ENCODE results near the gene RRP9.
"Not testable (repeated sequence)": the region's sequence is repeated elsewhere in the genome, so short reads cannot be mapped to it uniquely, and the experiment has no call there.

RRP9 gene

DNA sequence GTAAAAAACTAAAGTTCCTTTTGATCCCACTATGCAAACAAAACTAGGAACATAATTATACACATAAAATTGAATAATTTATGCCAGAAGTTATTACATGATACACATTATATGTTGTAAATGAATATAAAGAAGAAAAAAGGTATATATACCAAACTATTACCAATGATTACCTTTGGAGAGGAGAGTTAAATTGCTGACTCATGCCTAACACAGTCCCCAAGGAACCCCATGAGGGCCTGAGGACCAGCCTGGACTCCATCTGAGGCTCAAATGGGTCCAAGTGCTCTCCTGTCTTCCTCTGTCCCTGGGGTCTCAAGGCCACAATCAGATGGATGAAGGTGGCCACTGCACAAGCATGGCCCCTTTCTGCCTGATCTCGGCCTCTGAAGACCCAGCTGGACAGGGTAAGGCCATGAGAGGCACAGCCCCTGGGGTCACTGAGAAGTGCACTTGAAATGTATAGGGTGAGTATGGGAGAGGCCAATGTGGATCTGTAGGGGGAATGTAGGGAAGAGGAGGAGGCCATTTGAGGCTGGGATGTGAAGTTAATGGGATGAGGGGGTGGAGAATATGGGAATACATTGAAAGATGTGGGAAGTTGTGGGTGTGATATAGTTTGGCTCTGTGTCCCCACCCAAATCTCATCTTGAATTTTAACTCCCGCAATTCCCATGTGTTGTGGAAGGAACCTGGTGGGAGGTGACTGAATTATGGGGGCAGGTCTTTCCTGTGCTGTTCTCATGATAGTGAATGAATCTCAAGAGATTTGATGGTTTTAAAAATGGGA, 37.5 kb downstream of the RRP9 start:
- no peak overlapping the region for H3K4me3 ChIP-seq (ENCODE audit: low read length)
- TF ChIP-seq ZNF274 (IDR thresholded peaks at IDR 0.05; ENCODE audit: low read depth, low read length): no peak

DNA sequence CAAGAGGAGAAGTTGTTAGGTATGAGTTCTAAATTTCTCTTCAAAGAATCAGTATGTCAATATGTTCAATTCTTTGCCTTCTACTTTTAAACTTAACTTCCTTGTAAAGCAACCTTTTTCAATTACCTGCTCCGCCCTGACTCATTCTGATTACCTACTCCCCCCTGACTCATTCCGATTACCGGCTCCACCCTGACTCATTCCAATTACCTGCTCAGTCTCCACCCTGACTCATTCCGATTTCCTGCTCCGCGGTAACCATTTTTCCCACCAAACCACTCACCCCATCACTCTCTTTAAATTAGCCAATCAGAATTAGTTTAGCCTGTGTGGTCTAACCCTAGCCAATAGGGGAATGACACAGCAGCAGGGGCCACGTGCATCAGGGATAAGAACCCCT, 39.3 kb downstream of the RRP9 start:
- not testable (repeated sequence) for H3K4me3 ChIP-seq (ENCODE audit: low read length)

DNA sequence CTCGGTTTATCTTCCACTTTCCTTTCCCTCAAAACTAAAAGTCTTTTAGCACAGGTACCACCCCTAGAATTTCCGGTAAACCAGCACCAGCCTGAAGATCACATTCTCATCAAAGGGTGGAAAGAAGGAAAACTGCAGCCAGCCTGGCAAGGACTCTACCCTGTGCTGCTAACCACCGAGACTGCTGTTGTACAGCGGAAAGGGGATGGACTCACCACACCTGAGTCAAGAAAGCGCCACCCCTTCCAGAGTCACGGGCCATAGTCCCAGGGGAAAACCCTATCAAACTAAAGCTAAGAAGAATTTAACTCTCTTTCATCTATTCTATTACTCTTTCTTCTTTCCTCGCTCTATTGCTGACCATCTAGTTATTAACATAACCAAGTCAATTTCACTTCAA, 41.7 kb downstream of the RRP9 start:
- H3K4me3 ChIP-seq (ENCODE audit: low read length): not testable (repeated sequence)

DNA sequence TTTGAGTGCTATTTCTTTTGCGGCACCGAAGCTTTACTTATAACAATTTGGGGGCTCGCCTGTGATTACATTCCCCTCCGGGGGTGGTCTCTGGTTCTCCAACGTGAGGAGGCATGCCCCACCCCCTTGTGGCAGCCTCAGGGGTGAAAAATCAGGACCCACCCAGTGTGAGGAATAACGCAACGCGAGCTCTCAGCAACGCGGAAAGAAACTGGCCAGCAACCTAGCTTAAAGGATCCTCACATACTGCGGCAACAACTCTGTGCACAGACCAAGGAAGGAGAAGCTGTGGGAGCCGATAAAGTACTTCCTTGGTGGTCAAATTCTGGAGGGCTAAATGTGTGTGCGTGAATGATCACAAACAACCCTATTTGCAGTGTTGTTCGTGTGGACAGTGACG, 44.3 kb downstream of the RRP9 start:
- H3K4me3 ChIP-seq (ENCODE audit: low read length): no peak overlapping the region
- TF ChIP-seq ZNF274 (IDR thresholded peaks at IDR 0.05; ENCODE audit: low read depth, low read length): no peak

DNA sequence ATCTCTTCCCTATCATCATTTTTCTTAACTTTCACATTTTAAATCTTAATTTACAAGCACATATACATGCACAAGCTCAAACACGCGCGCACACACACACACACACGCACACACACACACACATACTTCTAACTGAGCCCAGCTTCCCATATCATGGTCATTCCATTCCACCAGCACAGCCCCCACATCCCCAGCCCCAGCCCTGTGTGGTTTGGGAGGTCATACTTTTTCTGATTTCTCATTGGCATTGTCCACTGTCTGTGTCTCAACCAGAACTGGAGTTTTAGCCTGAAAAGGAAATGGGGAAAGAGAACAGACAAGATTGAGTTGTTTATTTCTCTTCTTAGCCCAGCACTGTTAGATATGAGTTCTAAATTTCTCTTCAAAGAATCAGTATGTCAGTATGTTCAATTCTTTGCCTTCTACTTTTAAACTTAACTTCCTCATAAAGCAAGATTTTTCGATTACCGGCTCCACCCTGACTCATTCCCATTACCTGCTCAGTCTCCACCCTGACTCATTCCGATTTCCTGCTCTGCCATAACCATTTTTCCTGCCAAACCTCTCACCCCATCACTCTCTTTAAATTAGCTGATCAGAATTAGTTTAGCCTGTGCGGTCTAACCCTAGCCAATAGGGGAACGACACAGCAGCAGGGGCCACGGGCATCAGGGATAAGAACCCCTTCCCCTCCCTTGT, 44.9 kb downstream of the RRP9 start:
- TF ChIP-seq ZNF274 (IDR thresholded peaks at IDR 0.05; ENCODE audit: low read depth, low read length): no peak

DNA sequence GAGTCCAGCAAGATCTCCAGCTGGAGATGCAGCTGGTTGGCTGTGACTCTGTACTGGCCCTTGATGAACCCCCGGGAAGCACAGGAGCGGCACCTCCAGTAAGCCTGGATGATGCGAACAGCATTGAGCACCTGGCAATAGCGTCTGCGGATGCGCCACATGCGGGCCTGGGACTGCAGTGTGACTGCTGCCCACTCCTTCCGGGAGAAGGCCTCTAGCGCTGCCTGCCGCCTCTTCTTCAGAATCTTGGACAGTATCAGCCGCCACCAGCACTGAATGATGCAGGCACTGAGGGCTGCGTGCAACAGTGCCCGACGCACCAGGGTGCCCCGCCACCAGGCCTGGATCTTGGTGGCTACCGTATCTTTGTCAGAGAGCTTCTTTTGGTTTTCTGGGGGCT, 46.8 kb downstream of the RRP9 start:
- TF ChIP-seq ZNF274 (IDR thresholded peaks at IDR 0.05; ENCODE audit: low read depth, low read length): no peak
- H3K4me3 ChIP-seq (ENCODE audit: low read length): no peak overlapping the region

More for the DNA sequence above, 44.9 kb downstream of the RRP9 start:
- no peak overlapping the region for H3K4me3 ChIP-seq (ENCODE audit: low read length)

DNA sequence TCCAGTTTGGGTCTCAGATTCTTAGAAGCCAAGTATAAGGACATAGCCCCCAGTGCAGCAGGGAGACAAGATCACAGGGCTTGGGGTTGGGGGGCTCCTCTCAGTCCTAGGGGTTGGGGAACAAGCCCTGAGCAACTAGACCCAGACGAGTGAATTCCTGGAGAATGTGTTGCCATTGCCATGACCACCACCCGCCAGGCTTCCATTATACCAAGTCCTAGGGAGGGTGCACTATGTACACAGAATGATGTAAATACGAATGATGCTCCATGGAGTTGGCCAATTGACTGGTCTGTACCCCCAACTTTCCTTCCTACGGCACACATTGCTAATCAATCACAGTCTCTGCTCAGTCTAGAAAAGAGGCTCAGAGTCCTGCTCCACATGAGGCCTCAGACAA, 47.3 kb downstream of the RRP9 start:
- TF ChIP-seq ZNF274 (IDR thresholded peaks at IDR 0.05; ENCODE audit: low read depth, low read length): no peak
- no peak overlapping the region for H3K4me3 ChIP-seq (ENCODE audit: low read length)

DNA sequence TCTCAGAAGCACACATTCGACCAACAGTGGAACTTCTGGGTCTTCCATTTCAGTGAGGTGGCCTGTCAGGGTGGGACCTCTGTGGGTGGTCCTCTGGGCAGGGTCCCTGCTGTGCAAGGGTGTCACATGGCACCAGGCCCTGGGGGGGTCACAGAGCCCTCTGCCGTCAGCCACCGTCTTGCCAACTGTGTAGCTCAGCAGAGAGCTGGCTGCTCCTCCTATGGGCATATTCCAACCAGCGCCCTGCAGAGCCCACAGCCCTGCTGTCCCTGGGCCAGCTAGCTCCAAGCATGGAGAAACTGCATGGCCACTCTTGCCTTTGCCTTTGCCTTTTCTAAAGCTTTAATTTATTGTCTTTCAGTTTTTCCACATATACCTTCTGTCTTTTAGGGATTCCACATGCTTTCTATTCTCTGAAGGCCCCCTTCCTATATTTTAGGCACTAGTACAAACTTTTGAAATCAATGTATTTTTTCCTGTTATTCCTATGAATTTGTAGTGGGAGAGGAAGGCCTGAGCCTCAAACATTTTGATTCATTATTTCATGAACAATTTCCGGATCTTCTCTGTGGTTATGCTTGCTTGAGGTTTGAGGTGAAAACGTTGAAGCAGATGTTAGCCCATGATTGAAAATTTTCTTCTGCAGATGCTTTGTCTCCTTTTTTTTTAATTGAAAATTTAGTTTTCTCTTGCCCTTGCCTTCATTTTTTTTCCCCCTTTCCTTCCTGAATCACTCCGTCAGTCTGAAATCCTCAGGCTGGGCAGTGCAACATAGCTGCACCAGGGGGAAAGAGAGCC, 50.3 kb downstream of the RRP9 start:
- no peak for TF ChIP-seq ZNF274 (IDR thresholded peaks at IDR 0.05; ENCODE audit: low read depth, low read length)
- no peak overlapping the region for H3K4me3 ChIP-seq (ENCODE audit: low read length)

DNA sequence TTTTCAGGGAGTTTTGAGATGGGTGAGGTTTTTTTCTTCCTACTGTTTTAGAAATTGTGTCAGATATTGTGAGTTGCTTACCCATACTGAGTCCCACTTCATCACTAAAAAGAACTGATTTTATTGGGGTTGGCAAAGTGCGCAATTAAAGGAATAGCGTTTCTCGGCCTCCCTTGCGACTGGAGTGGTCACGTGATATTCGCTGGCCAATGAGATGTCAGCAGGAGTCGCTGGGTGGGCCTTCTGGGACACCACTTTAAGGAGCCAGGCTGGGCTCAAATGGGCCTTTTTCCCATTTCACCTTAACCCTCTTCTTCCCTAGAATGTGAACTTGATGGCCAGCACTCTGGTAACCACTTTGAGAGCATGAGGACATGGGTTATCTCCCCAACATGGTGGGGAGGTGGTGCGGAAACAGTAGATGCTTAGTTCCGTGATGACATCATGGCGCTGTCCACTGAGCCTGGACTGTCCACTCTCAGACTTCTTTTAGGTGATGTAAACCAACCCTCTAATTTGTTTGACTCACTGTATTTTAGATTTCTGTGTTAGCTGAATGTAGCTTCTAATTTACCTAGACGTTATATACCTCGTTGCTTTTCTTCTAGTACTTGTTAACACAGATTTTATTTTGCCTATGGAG, 53.1 kb downstream of the RRP9 start:
- H3K4me3 ChIP-seq (ENCODE audit: low read length): no peak overlapping the region
- TF ChIP-seq ZNF274 (IDR thresholded peaks at IDR 0.05; ENCODE audit: low read depth, low read length): no peak

DNA sequence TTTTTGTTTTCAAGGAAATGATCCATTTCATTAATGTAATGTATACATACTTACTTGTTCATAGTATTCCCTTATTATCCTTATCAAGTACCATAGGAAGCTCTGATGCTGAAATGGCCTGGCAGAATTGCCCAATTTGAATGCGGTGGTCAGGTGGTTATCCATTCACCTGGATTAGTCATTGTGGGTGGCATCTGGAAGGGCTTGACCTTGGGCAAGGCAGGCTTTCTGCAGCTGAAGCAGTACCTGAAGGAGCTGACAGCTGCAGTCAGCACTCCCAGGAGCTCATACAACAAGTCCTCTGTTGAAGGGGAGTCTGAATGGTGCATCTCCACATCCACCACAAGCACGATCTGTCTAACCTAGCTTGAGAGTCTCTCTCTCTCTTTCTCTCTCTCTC, 54.1 kb downstream of the RRP9 start:
- TF ChIP-seq ZNF274 (IDR thresholded peaks at IDR 0.05; ENCODE audit: low read depth, low read length): no peak
- H3K4me3 ChIP-seq (ENCODE audit: low read length): no peak overlapping the region

DNA sequence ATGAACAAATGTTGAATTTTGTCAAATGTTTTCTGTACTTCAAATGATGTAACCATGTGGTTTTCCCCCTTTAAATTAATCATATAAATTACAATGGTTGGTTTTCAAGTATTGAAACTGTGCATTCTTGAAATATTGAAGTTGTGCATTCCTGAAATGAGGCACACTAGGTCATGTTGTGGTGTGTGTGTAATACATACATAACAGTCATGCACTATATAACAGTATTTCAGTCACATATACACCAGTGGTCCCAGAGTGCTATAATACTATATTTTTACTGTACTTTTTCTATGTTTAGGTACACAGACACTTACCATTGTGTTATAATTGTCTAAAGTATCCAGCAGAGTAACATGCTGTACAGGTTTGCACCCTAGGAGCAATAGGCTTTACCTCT, 55.3 kb downstream of the RRP9 start:
- TF ChIP-seq ZNF274 (IDR thresholded peaks at IDR 0.05; ENCODE audit: low read depth, low read length): no peak
- H3K4me3 ChIP-seq (ENCODE audit: low read length): no peak overlapping the region
